ENCODE measurements around the gene MRTFB. TPM values are rescaled to one million over a fixed set of nuclear protein-coding genes. Genes with fewer than 3 reads are reported as not detected.
A peak's percentile ranks its signal among the peaks of the same experiment; 100 is the strongest.

MRTFB gene
- total and polyA plus RNA-seq, 2 donors (not counting 3 experiments of a cell fraction or from before 2014, with no cell fraction given): 19.6 to 49.5 TPM

DNA sequence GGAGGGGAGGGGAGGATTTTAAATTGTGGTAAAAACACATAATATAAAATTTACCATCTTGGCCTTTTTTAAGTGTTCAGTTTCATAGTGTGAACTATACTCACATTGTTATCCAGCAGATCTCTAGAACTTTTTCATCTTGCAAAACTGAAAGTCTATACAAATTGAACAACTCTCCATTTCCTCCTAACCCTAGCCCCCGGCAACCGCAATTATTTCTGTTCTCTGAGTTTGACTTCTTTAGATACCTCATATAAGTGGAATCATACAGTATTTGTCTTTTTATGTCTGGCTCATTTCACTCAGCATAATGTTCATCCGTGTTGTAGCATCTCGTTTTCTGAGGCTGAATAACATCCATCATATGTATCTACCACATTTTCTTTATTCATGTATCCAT, 30.0 kb upstream of the MRTFB start:
- no peak overlapping the region for H3K27ac ChIP-seq (ENCODE audit: insufficient read depth, low read depth, low read length)
- POLR2A ChIA-PET: no interaction called here
- dilution Hi-C loops (cut with MboI; ENCODE audit: extremely low pct_ligation_motif_present, low sequenced_read_pairs): no loop called here
- no peaks in the 10 kb centered on the region for H3K9me3 ChIP-seq (replicated peaks; ENCODE audit: control insufficient read depth, insufficient read depth, low read length)
- H2AFZ ChIP-seq (ENCODE audit: low read depth, low read length): no peak overlapping the region
- no peak for TF ChIP-seq FOS (IDR thresholded peaks at IDR 0.05; ENCODE audit: borderline replicate concordance, insufficient read depth, low read length)
- TF ChIP-seq MYC (IDR thresholded peaks at IDR 0.05; ENCODE audit: low read depth, low read length): no peak
- TF ChIP-seq GATA2 (IDR thresholded peaks at IDR 0.05; ENCODE audit: insufficient read depth, insufficient read length, low read depth, low read length): no peak
- TF ChIP-seq POLR2AphosphoS5 (IDR thresholded peaks at IDR 0.05; ENCODE audit: insufficient read depth, low read depth, low read length): no peak
- TF ChIP-seq POLR2A (IDR thresholded peaks at IDR 0.05; ENCODE audit: low read depth, low read length): no peak
- no peak for TF ChIP-seq EZH2 (IDR thresholded peaks at IDR 0.05; ENCODE audit: borderline replicate concordance, low read depth, low read length, severe bottlenecking)
- TF ChIP-seq JUN (IDR thresholded peaks at IDR 0.05; ENCODE audit: borderline replicate concordance, insufficient read depth, insufficient read length, low read depth): no peak
- TF ChIP-seq, protein P1, sequence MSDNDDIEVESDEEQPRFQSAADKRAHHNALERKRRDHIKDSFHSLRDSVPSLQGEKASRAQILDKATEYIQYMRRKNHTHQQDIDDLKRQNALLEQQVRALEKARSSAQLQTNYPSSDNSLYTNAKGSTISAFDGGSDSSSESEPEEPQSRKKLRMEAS (IDR thresholded peaks at IDR 0.05; ENCODE audit: insufficient read depth, insufficient read length): no peak
- TF ChIP-seq, protein P2, sequence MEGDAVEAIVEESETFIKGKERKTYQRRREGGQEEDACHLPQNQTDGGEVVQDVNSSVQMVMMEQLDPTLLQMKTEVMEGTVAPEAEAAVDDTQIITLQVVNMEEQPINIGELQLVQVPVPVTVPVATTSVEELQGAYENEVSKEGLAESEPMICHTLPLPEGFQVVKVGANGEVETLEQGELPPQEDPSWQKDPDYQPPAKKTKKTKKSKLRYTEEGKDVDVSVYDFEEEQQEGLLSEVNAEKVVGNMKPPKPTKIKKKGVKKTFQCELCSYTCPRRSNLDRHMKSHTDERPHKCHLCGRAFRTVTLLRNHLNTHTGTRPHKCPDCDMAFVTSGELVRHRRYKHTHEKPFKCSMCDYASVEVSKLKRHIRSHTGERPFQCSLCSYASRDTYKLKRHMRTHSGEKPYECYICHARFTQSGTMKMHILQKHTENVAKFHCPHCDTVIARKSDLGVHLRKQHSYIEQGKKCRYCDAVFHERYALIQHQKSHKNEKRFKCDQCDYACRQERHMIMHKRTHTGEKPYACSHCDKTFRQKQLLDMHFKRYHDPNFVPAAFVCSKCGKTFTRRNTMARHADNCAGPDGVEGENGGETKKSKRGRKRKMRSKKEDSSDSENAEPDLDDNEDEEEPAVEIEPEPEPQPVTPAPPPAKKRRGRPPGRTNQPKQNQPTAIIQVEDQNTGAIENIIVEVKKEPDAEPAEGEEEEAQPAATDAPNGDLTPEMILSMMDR (IDR thresholded peaks at IDR 0.05; ENCODE audit: extremely low read depth in 1 of 2, insufficient read depth in 1 of 2, low read depth in 1 of 2, low read length in 2 of 2): no peak
- BruUV-seq (replicated peaks): no TSS peak
- intact Hi-C loops (cut with micrococcal nuclease): no loop called here
- H3K36me3 ChIP-seq (ENCODE audit: control insufficient read depth in 2 of 2, extremely low read depth in 1 of 2, insufficient read depth in 2 of 2, low read length in 2 of 2): no peaks in the 10 kb centered on the region
- peak; percentile 31 for FAIRE-seq
- H3K4me3 ChIP-seq (replicated peaks in 1 of 3; ENCODE audit: insufficient read depth in 1 of 3, low read depth in 1 of 3, low read length in 3 of 3): no peak overlapping the region
- CTCF ChIA-PET: no interaction called here
- no peaks in the 10 kb centered on the region for H3K9me1 ChIP-seq (replicated peaks; ENCODE audit: control insufficient read depth, extremely low read depth, insufficient read depth, low read length)
- peaks cover 21% of the 10 kb centered on the region for H3K4me1 ChIP-seq (ENCODE audit: control insufficient read depth, extremely low read depth, insufficient read depth, low read length)
- H3K4me2 ChIP-seq (ENCODE audit: insufficient read depth, low read length): no peak overlapping the region
- no peaks in the 10 kb centered on the region for H4K20me1 ChIP-seq (replicated peaks; ENCODE audit: control insufficient read depth, extremely low read depth, insufficient read depth, low read length)
- H3K9ac ChIP-seq (replicated peaks; ENCODE audit: extremely low read depth, insufficient read depth, low read length): no peak overlapping the region
- H3K79me2 ChIP-seq (ENCODE audit: control insufficient read depth, insufficient read depth, low read length): no peaks in the 10 kb centered on the region
- peak; percentile 26 for DNase-seq (ENCODE audit: low read depth, low spot score)
- no peaks in the 10 kb centered on the region for H3K27me3 ChIP-seq (ENCODE audit: control insufficient read depth in 2 of 2, insufficient read depth in 2 of 2, low read length in 2 of 2)

Measured in endothelial cell of umbilical vein (primary cell).